Smooth muscle cell of the brain vasculature (primary cell): ENCODE results near the gene HOXA9.

Source experiments
- DNase-seq: peaks from one replicate; pipeline ENCODE4 v3.0.0-alpha.2; 2012; ENCODE audit warnings: low read depth, low spot score

The HOXA9 gene

DNA sequence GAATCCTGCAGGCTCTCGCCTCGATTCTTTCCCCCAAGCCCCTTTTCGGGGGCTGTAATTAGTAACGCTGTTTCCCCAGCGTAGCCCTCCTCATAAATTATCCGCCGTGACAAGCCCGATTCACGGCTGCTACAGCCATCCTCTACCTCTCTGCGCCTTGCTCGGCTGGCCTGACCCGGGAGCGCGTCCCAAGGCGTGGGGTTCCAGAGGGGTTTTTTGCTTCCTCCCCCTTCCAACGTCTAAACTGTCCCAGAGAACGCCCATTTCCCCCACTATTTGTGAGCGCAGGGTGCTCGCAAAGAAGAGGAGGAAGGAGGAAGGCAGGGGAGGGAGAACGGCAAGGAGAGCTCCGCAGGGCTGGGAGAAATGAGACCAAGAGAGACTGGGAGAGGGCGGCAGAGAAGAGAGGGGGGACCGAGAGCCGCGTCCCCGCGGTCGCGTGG, 22.7 kb downstream of the HOXA9 start:
- DNase-seq = no peak

GRCh38 chr7:27141923-27142579, 23.3 kb downstream of the HOXA9 start:
- DNase-seq = no peak

DNA sequence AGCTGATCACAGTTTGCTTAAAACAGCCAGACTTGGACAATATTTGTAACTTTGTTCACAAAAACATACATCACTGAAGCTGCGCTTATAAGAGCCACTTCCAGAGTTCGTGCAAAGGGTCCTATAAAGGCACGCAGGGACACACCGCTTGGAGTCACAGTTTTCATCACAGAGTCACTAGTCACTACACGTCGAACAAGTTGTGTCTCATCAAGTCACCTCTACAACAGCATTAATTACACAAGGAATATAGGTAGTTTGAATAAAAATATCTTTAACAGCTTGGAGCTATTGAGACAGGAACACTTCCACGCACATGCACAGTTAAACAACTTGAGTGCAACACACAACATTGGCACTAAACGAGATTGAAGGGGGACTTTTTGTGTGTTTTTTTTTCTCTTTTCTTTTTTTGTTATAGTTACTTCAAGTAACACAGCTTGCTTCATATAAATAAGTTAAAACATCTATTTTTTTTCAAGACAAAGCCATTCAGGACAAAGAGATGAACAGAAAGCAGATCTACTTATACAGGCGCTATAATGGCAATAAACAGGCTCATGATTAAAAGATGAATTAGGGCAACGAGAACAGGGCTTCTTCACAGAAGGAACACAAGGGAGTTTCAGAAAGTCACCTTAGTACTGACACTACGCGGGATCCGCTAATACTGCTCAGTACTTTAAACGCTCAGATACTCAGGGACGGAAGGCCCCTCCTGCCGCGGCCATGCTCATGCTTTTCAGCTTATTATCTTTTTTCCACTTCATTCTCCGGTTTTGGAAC, 24.0 kb downstream of the HOXA9 start:
- no peak for DNase-seq

DNA sequence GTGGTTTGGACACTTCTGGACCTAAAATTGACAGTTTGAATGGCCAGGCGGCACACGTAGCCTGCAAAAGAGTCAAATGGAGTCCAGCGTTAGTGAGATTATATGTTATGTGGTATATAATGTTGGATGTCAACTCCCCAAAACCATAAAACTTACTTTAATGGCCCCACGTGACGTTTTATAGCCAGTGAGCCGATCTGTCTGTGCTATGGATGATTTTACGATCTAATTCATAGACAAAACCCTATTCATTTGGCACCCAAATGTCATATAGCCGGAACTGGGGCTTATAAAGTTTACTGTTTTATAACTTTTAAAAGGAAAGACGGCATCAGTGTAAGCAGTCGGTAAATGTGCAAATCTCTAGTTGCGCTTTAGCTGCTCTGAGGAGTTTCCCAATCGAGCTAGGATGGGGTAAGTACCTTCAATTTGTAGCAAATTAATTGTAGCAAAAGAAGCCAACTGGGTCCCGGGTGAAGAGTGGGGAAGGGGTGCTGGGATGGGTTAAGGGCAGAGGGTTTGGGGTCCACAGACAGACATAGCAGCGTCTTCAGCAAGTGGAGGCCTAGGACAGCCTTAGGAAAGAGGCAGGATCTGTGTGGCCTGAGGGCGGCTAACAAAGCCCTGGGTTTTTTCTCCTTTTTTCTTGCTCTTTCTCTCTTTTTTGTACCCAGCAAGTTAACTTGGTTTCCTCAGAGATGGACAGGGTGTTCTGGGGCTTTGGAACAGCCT, 25.0 kb downstream of the HOXA9 start:
- DNase-seq = no peak

- DNase-seq = no peak
Measured at GRCh38 chr7:27139334-27140125, 25.8 kb downstream of the HOXA9 start.

- DNase-seq = no peak
Measured at GRCh38 chr7:27138985-27139333, 26.4 kb downstream of the HOXA9 start.

DNA sequence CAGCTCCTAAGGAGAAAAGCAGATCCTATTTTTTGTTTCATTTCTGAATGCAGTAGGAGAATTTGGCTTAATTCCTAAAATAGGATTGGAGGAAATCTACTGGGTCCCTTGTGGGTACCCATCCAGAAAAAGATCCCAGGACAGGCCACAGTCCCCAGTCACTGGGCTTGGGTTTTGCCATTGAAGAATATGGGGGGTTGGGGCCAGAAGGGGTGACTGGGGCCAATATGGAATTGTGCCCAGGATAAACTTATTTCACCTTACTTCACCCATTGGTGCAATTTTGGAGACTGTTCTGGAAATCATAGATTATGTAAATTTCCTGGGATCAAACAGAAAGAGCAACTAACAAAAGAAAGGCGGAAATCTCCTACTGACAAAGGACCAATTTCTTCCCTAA, 26.9 kb downstream of the HOXA9 start:
- no peak for DNase-seq

- no peak for DNase-seq
Measured at GRCh38 chr7:27137640-27138315, 27.6 kb downstream of the HOXA9 start.

- no peak for DNase-seq
Measured at GRCh38 chr7:27134392-27134791, 30.9 kb downstream of the HOXA9 start.

DNA sequence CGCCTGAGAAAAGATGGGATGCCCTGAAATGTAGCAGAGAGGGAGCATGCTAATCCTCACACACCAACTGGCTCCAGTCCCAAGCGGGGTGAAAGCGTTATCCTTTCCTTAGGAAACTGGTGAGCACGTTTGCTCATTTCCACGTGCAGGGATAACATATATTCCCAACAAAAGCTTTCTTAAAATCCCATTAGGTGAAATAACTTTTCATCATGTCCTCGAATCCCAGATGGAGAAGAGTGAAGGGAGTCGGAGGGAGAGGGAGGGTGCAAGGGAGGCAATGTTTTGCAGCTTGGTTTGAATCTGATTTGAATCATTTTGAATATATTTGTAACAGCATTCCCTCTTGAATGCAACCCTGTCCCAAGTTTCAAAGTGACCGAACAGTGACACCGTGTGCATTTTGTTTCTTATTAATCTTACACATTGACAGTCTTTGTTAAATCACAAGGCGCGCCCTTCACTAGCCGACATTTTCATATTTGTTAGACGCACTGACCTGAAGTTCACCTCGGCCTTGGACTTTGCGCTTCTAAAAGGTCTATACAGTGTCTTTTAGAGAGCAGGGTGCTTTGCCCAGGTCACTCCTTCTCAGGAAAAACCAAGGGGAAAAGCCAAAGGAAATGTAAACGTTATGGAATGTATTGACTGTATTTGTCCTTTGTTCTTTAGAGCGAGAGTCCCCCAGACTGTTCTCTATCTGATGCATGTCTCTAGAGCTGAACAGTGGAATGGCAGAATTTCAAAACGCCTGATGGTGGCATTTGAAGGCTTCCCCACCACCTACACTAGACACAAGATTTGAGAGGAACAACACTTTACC, 31.7 kb downstream of the HOXA9 start:
- DNase-seq = no peak

DNA sequence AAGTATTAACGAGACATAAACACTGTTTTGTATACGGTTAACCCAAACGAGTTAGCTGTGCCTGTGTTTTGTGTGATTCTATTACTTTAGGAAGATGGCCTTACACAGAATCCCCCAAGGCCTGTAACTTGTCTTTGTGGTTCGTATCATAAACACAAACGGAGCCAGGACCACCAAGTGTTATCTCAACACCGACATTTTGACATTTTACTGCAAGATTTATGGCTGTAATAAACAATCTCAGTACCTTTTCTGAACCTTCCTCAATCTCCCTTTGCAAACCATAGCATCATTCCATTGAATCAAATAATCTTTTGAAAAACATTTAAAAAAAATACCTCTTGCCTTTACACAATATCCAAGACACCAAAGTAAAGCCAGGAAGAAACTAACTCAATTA, 32.4 kb downstream of the HOXA9 start:
- no peak for DNase-seq

- no peak for DNase-seq
Measured at GRCh38 chr7:27132214-27132613, 33.1 kb downstream of the HOXA9 start.

GRCh38 chr7:27131390-27131819, 33.9 kb downstream of the HOXA9 start:
- DNase-seq = no peak

DNA sequence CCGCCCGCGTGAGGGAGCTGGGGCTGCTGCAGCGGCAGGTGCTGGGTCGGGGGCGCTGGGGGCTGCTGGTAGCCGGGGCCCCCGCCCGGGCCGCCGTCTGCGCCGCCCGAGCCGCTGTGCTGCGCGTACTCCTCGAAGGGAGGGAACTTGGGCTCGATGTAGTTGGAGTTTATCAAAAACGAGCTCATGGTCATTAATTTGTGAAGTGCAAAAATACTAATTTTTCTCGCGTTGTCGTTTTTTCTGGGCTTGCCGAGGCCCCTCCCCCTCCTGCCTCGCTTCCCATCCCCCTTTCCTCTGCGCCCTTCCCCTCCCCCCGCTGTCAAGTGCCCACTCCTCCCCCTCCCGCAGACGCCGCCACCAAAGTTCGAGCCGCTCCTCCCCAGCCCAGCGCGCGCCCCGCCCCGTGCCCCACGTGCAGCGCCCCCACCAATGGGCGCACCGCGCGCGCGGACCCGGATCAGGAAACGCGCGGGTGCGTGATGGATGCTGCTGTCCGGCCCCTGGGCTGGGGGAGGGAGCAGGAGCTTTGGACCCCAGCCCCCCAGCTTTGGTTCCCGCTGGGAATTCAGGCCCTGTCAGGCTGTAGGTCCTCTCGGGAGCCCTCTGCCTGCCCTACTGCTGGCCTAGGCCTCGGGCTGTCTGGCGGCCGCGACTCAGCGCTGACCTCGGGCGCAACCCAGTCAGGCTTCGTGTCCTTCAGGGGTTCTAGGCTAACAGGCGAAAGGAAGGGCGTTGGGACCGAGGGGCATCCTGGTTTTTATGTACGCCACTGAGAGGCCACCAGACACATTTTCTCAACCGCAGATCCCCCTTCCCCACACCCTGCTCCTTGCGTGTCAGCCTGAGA, 34.6 kb downstream of the HOXA9 start, which contains the start of gene HOXA4:
TSS of gene HOXA4 (minus strand) at position 218 of the 850 bp plus-strand sequence. CDS start at position 194, 24 bp downstream.
- no peak for DNase-seq

DNA sequence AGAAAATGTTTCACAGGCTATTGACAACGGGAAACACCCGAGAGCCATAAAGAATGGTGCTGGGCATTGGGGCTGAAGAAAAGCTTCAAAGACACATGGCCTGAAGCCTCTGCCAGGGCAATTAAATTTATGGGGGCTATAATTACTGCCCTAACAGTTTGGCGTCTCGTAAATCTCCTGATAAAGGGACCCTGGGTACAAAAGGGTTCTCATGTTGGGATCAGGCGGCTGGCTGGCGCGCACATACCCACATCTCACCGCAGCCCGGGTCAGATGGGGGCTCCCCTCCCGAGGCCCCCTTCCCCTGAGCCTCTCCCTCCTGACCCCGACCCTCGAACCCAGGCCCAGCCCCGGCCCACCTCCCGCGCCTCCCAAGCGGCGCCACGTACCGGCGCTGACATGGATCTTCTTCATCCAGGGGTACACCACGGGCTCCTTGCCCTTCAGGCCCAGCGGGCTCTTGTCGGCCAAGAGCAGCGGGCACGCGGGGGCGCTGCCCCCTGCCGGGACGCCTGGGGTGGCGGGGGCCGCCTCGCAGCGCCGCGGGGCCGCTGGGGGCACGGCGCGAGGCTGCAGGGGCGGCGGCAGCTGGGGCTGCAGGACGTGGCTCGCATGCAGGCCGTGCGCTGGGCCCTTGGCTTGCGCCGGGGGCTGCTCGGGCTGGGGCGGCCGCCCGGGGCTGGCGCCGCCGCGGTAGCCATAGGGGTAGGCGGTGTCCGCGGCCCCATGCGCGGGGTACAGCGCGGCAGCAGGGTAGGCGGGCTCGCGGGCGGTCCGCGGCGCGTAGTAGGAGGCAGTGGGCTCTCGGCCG, 35.4 kb downstream of the HOXA9 start:
- no peak for DNase-seq

DNA sequence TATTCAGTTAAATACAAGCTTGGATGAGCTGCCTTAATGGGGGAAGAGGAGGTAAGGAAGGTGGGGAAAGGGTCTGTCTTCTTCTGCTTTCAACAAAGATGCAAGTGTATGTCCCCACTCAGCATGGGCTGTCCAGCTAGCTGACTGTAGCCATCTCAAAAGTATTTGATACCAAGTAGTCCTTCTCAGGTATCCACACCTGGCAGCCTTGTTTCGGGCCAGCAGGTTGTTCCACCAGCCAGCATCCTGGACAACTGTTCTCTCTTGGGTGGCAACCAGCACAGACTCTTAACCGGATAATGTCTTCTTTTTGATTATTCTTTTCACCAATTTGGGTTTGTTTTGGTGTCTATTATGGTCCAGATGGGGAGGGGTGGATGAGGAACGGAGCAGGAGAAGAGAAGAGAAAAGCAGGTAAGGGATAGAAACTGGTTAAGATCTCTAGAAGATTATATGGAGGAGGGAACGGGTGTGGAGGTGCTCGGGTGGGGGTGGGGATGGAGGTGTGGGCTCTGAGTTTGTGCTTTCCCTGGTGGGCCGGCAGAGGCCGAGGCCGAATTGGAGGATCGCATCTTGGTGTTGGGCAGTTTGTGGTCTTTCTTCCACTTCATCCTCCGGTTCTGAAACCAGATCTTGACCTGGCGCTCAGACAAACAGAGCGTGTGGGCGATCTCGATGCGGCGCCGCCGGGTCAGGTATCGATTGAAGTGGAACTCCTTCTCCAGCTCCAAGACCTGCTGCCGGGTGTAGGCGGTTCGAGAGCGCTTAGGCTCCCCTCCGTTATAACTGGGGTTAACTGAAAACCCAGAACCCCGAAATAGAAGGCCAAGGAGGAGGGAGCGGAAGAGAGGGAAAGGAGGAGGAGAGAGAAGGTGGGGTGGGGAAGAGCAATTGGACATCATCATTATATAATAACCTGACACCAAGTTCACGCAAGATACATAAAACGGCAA, 36.3 kb downstream of the HOXA9 start:
- no peak for DNase-seq

DNA sequence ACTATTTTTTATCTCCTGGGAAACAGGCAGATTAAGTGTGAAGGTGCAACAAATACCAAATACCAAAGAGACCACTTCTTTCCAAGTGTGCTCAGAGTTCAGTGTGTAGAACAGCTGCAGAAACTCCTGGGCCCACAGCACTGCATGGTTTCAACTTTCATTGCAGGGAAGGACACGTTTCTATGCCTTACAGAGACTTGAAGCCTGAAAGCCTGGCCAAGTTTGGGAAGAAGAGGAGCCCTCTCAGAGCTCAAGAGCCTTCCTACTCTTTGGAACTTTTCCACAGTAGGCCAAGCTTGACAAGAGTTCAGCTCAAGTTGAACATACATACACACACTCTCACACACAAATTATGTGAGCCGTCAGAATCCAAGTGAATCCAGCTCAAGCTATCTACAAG, 37.3 kb downstream of the HOXA9 start:
- DNase-seq = no peak
